Stimulated activated CD4-positive, alpha-beta T cell treated with anti-CD3 and anti-CD28 coated beads, Interleukin-15, amount 100 ng/mL, for 1 hour (primary cell): Measurements from ENCODE around the gene SAE1.

Experiments used
- DNase-seq, 2 donors: peaks; one replicate each; pipeline ENCODE4 v3.0.0-alpha.2; 2020; ENCODE audit warnings: low read depth in 1 of 2, low spot score in 1 of 2

Gene SAE1

GRCh38 chr19:47210180-47210490 is 79.5 kb downstream of the SAE1 start:
- no peak for DNase-seq

- DNase-seq: peak; percentile 46 to 58
These were observed 80.2 kb downstream of the SAE1 start for GRCh38 chr19:47210689-47211316.

GRCh38 chr19:47215581-47215980 is 84.9 kb downstream of the SAE1 start:
- no peak for DNase-seq

- no peak for DNase-seq
These were observed 90.6 kb downstream of the SAE1 start for GRCh38 chr19:47221080-47221841.

GRCh38 chr19:47221890-47222289 is 91.3 kb downstream of the SAE1 start:
- no peak for DNase-seq

- DNase-seq: peak; percentile 79 to 83
These were observed 95.3 kb downstream of the SAE1 start for GRCh38 chr19:47225746-47226425.

GRCh38 chr19:47226426-47227351 is 96.1 kb downstream of the SAE1 start:
- no peak for DNase-seq

- no peak for DNase-seq
These were observed 96.9 kb downstream of the SAE1 start for GRCh38 chr19:47227352-47228167.

GRCh38 chr19:47228168-47228936 is 97.7 kb downstream of the SAE1 start:
- no peak for DNase-seq

GRCh38 chr19:47228937-47229675 is 98.5 kb downstream of the SAE1 start:
- no peak for DNase-seq

- no peak for DNase-seq
These were observed 99.0 kb downstream of the SAE1 start for GRCh38 chr19:47229676-47230053.

GRCh38 chr19:47230054-47230920 is 99.7 kb downstream of the SAE1 start:
- peak; percentile 72 to 73 for DNase-seq

- no peak for DNase-seq
These were observed 100.2 kb downstream of the SAE1 start, which contains the start of gene BBC3 for GRCh38 chr19:47230921-47231214. TSS of gene BBC3 (minus strand) at chr19:47231199. CDS start at chr19:47228431, 2,768 bp downstream.

GRCh38 chr19:47231215-47232054 is 100.8 kb downstream of the SAE1 start:
- peak; percentile 86 to 91 for DNase-seq

- DNase-seq: no peak
These were observed 102.0 kb downstream of the SAE1 start for GRCh38 chr19:47232422-47233211.

- no peak for DNase-seq
These were observed 105.5 kb downstream of the SAE1 start for GRCh38 chr19:47236072-47236675.
